Uterus (tissue), 4 donors: ENCODE results near the gene RAB41. TPM values are rescaled to one million over a fixed set of nuclear protein-coding genes. Genes with fewer than 3 reads are reported as not detected.

ENCODE experiments used
- DNase-seq, 2 donors: peaks; one replicate each; pipeline ENCODE4 v3.0.0-alpha.2; 2019 to 2020
- H3K27ac ChIP-seq, 2 donors: fragments of 200-600 bp; sonication (generic); 1 replicate in 1 of 2; 2 replicates in 1 of 2; pipeline ENCODE4 v1.5.1; 2016 to 2018
- H3K27me3 ChIP-seq, 2 donors: fragments of 200-600 bp; sonication (generic); one replicate each; pipeline ENCODE4 v1.5.1; 2018 to 2019; ENCODE audit warnings: control low read depth in 1 of 2
- H3K36me3 ChIP-seq, 2 donors: fragments of 200-600 bp; sonication (generic); one replicate each; pipeline ENCODE4 v1.5.1; 2019; ENCODE audit warnings: control low read depth in 1 of 2
- H3K4me1 ChIP-seq, 2 donors: fragments of 200-600 bp; sonication (generic); one replicate each; pipeline ENCODE4 v1.5.1; 2018 to 2019; ENCODE audit warnings: control low read depth in 1 of 2
- H3K4me3 ChIP-seq, 2 donors: fragments of 200-600 bp; sonication (generic); 1 replicate in 1 of 2; 2 replicates in 1 of 2; pipeline ENCODE4 v1.5.1; 2018 to 2019; ENCODE audit warnings: mild to moderate bottlenecking in 1 of 2
- H3K9me3 ChIP-seq, 2 donors: fragments of 200-600 bp; sonication (generic); one replicate each; pipeline ENCODE4 v1.5.1; 2019; ENCODE audit warnings: control low read depth in 1 of 2
- POLR2A ChIP-seq, 2 donors: fragments of 450-650 bp; IDR thresholded peaks; one replicate each; pipeline ENCODE4 v1.6.1; 2016; ENCODE audit warnings: antibody characterized with exemption in 2 of 2, mild to moderate bottlenecking in 1 of 2, moderate library complexity in 1 of 2
- intact Hi-C: fragments of 100-400 bp; cut with DNase I; formaldehyde crosslinking; loops from one replicate; pipeline ENCODE4 v1.15.1; 2023; ENCODE audit warnings: low total_unique reads
- total RNA-seq, 4 donors: library from RNA; depleted of rRNA in 3 of 4; stranded (reverse); fragments of >200 nt in 3 of 4; gene quantifications; one replicate each; pipeline versions ENCODE4 v1.1.0 to v1.2.4, GENCODE V29; 2014 to 2023
- TF ChIP-seq, protein P1 (sequence below), 4 experiments: fragments of 200-600 bp in 2 of 4; fragments of 450-650 bp in 2 of 4; sonication (generic) in 2 of 4; IDR thresholded peaks; one replicate each; pipeline ENCODE4 v1.5.1; 2016 to 2019; ENCODE audit warnings: antibody characterized with exemption in 4 of 4, mild to moderate bottlenecking in 2 of 4, moderate library complexity in 1 of 4
- donor health status: DM: yes; HTN: yes; CAD: no.

The RAB41 gene
- total RNA-seq, 4 donors from 2014 or later: not detected

DNA sequence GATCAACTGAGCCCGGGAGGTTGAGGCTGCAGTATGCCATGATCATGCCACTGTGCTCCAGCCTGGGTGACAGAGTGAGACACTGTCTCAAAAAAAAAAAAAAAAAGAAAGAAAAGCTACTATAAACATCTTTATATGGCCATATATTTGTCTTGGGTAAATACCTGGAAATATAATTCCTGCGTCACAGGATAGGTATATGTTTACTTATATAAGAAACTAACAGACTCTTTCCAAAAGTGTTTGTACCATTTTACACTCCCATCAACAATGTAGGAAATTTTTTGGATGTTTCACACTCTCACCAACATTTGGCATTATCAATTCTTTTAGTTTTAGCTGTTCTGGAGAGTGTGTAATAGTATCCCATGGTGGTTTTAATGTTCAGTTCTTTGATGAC lies 34.7 kb upstream of the RAB41 start:
- TF ChIP-seq, protein P1, sequence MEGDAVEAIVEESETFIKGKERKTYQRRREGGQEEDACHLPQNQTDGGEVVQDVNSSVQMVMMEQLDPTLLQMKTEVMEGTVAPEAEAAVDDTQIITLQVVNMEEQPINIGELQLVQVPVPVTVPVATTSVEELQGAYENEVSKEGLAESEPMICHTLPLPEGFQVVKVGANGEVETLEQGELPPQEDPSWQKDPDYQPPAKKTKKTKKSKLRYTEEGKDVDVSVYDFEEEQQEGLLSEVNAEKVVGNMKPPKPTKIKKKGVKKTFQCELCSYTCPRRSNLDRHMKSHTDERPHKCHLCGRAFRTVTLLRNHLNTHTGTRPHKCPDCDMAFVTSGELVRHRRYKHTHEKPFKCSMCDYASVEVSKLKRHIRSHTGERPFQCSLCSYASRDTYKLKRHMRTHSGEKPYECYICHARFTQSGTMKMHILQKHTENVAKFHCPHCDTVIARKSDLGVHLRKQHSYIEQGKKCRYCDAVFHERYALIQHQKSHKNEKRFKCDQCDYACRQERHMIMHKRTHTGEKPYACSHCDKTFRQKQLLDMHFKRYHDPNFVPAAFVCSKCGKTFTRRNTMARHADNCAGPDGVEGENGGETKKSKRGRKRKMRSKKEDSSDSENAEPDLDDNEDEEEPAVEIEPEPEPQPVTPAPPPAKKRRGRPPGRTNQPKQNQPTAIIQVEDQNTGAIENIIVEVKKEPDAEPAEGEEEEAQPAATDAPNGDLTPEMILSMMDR (IDR thresholded peaks at IDR 0.05): no peak
- TF ChIP-seq POLR2A (IDR thresholded peaks at IDR 0.05): no peak
- Histone ChIP-seq H3K4me1 (no peaks in the 10 kb centered on the region), H3K4me3 (no peak overlapping the region), H3K36me3 (no peaks in the 10 kb centered on the region), H3K27me3 (no peaks in the 10 kb centered on the region), H3K27ac (no peak overlapping the region), H3K9me3 (no peaks in the 10 kb centered on the region)
- intact Hi-C loops: no loop called here
- no peak for DNase-seq

DNA sequence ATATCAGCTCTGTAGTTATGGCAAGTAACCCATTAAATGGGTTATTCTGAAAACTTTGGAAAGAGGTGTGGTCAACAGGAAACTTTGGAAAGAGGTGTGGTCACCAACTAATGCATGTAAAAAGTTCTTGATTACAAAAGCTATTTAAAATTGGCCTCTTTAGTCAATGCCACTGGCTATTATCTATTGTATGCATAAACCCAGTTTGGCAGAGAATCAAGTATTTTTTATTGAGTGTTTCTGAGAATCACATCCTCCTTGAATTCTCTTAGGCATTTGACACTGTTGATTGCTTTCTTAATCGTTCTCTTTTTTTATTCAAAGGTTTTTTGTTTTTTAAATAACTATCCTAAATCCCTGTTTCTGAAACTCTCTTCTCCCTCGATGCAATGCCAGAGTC lies 29.5 kb upstream of the RAB41 start:
- Histone ChIP-seq H3K27me3 (peaks cover 0 to 5% of the 10 kb centered on the region in 2 donors), H3K9me3 (no peaks in the 10 kb centered on the region), H3K27ac (no peak overlapping the region), H3K4me3 (no peak overlapping the region), H3K36me3 (no peaks in the 10 kb centered on the region), H3K4me1 (no peaks in the 10 kb centered on the region)
- TF ChIP-seq, protein P1 (IDR thresholded peaks at IDR 0.05): no peak
- TF ChIP-seq POLR2A (IDR thresholded peaks at IDR 0.05): no peak
- intact Hi-C loops: no loop called here
- no peak for DNase-seq

DNA sequence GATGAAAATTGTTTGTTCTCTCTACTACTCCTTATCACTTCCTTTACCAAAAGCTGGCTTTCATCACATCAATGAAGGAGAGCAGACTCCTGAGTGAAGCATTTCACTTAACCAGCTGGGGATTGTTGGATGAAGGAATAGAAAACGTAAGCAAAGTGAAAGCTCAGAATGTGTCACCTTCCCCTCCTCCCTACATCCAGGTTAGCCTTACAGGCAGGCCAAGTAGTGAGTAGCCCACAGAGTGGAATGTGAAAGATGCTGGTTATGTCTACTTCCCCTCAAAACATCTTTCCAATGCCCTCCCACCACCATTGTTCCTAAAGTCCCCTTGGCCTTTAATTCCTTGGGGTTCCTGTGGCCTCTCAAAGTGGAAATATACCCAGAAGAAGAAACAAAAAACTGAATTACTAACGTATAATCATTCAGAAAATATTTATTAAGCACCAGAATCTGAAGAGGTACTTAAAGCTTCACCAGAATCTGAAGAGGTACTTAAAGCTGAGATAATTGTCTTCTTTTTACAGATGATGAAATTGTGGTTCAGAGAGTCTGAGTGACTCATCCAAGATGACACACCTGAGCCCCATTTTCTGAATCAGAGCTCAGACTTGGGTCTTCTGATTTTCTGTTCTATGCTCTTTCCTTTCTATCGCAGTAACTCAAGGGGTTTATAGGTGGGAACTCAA lies 28.5 kb upstream of the RAB41 start:
- Histone ChIP-seq H3K4me1 (no peaks in the 10 kb centered on the region), H3K4me3 (no peak overlapping the region), H3K27ac (no peak overlapping the region), H3K36me3 (no peaks in the 10 kb centered on the region), H3K27me3 (peaks cover 0 to 5% of the 10 kb centered on the region in 2 donors), H3K9me3 (no peaks in the 10 kb centered on the region)
- intact Hi-C loops: no loop called here
- TF ChIP-seq POLR2A (IDR thresholded peaks at IDR 0.05): no peak
- TF ChIP-seq, protein P1 (IDR thresholded peaks at IDR 0.05): no peak
- DNase-seq: no peak

DNA sequence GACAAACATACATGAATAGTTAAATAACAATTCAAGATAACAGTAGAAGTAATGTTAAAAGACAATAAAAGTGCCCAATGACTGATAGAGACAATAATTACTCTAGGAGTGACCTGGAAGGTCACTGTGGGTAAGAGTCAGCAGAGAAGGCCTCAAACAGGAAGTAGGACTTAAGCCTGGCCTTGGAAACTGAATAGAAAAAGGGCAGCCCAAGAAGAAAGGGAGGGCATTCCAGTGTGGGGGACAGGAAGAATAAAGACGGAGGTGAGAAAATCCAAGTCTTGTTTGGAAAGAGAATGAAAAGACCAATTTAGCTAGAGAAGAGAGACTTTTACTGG lies 27.9 kb upstream of the RAB41 start:
- no peak for TF ChIP-seq POLR2A (IDR thresholded peaks at IDR 0.05)
- TF ChIP-seq, protein P1 (IDR thresholded peaks at IDR 0.05): no peak
- Histone ChIP-seq H3K27me3 (peaks cover 0 to 5% of the 10 kb centered on the region in 2 donors), H3K9me3 (no peaks in the 10 kb centered on the region), H3K27ac (no peak overlapping the region), H3K36me3 (no peaks in the 10 kb centered on the region), H3K4me3 (no peak overlapping the region), H3K4me1 (no peaks in the 10 kb centered on the region)
- intact Hi-C loops: no loop called here
- no peak for DNase-seq

DNA sequence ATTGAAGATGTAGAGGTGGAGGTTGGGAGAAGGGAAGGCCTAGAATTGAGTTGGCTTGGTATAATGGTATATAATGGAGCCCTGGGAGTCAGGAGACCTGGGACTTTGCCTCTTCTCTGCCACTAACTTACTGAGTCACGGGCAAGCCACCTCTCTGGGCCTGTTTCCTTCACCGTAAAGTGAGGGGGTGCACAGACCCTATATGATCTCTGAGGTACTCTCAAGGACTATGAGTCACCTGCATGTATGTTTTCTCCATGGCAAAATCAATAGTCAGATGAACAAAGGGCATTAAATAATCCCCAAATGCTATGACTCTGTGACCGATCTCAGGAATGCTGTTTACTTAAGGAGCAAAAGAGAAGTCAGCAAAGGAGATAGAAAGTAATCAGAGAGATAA lies 27.1 kb upstream of the RAB41 start:
- H3K4me1 ChIP-seq: no peaks in the 10 kb centered on the region
- no peak overlapping the region for H3K4me3 ChIP-seq
- intact Hi-C loops: no loop called here
- TF ChIP-seq POLR2A (IDR thresholded peaks at IDR 0.05): no peak
- TF ChIP-seq, protein P1 (IDR thresholded peaks at IDR 0.05): no peak
- H3K9me3 ChIP-seq: no peaks in the 10 kb centered on the region
- peaks cover 0 to 5% of the 10 kb centered on the region in 2 donors for H3K27me3 ChIP-seq
- DNase-seq: no peak
- H3K36me3 ChIP-seq: no peaks in the 10 kb centered on the region
- H3K27ac ChIP-seq: no peak overlapping the region
